Panc1 (cell line): ENCODE measurements around the gene ARPP21. TPM values are rescaled to one million over a fixed set of nuclear protein-coding genes. Genes with fewer than 3 reads are reported as not detected.

Source experiments
- ATAC-seq: fragments of 200-7000 bp; cut with Tn5 transposase; 2 replicates; pipeline ENCODE4 v1.9.1; 2020; ENCODE audit warnings: mild to moderate bottlenecking, moderate library complexity
- BruUV-seq: library from RNA; stranded (reverse); fragments of 400-500 nt; replicated peaks from 2 replicates; lab custom pipeline; 2021; lab: Mats Ljungman, UMichigan
- CTCF ChIA-PET: fragments of 300-600 bp; sonication (Branson Sonifier 250); formaldehyde crosslinking; loops from one replicate; lab custom pipeline; 2022; ENCODE audit warnings: antibody characterized with exemption; lab: Charles Lee
- POLR2A ChIA-PET: fragments of 300-600 bp; sonication (Branson Sonifier 250); formaldehyde crosslinking; loops from one replicate; lab custom pipeline; 2022; ENCODE audit warnings: antibody characterized with exemption; lab: Charles Lee
- DNase-seq: peaks from one replicate; pipeline ENCODE4 v3.0.0-alpha.2; 2010; ENCODE audit warnings: low read depth, low spot score
- H3K27ac ChIP-seq: 2 replicates; pipeline ENCODE4 v1.5.1; 2011; ENCODE audit warnings: mild to moderate bottlenecking, low read length, inconsistent platforms
- H3K27me3 ChIP-seq: fragments of 200-500 bp; sonication (Bioruptor generic); 2 replicates; pipeline ENCODE4 v1.6.0; 2014; ENCODE audit warnings: low read length, inconsistent platforms; ENCODE audit not compliant: control insufficient read depth, insufficient read depth
- H3K36me3 ChIP-seq: fragments of 200-500 bp; sonication (Bioruptor generic); 2 replicates; pipeline ENCODE4 v1.5.1; 2014; ENCODE audit warnings: inconsistent platforms, mild to moderate bottlenecking, low read length, moderate library complexity; ENCODE audit not compliant: control insufficient read depth, insufficient read depth
- H3K4me1 ChIP-seq: 2 replicates; pipeline ENCODE4 v1.5.1; 2011; ENCODE audit warnings: inconsistent platforms, mild to moderate bottlenecking, low read length, moderate library complexity; ENCODE audit not compliant: control insufficient read depth, insufficient read depth
- H3K4me3 ChIP-seq, 2 experiments: 2 replicates each; pipeline ENCODE4 v1.5.1; 2011 to 2012; ENCODE audit warnings: low read depth in 2 of 2, low read length in 2 of 2, mild to moderate bottlenecking in 2 of 2, inconsistent platforms in 1 of 2, moderate library complexity in 1 of 2
- H3K9me3 ChIP-seq: fragments of 200-500 bp; sonication (Bioruptor generic); 2 replicates; pipeline ENCODE4 v1.5.1; 2014; ENCODE audit warnings: low read depth, mild to moderate bottlenecking, inconsistent platforms, low read length, moderate library complexity; ENCODE audit not compliant: control insufficient read depth, insufficient read depth
- POLR2AphosphoS5 ChIP-seq: IDR thresholded peaks from 2 replicates; pipeline ENCODE4 v1.6.1; 2012; ENCODE audit warnings: mild to moderate bottlenecking, low read depth, low read length, moderate library complexity
- SIN3A ChIP-seq: IDR thresholded peaks from 2 replicates; pipeline ENCODE4 v1.6.1; 2012; ENCODE audit warnings: low read depth, mild to moderate bottlenecking, low read length, moderate library complexity, borderline replicate concordance; ENCODE audit not compliant: insufficient read depth
- TCF7L2 ChIP-seq: IDR thresholded peaks from 2 replicates; pipeline ENCODE4 v1.6.1; 2011; ENCODE audit warnings: mild to moderate bottlenecking, low read depth, low read length, inconsistent platforms
- in situ Hi-C: cut with HindIII; loops from 2 replicates; pipeline ENCODE4 v1.10.0; 2016; ENCODE audit warnings: low sequenced_read_pairs, low pct_unique_long_range_greater_than_20kb
- intact Hi-C: fragments of 100-400 bp; cut with micrococcal nuclease; formaldehyde crosslinking; loops from one replicate; pipeline ENCODE4 v1.10.0; 2022; ENCODE audit not compliant: unreplicated experiment
- total RNA-seq: library from RNA; stranded (reverse); gene quantifications from one replicate; pipeline ENCODE4 v1.2.1, GENCODE V29; 2021; ENCODE audit not compliant: unreplicated experiment
- TF ChIP-seq, protein P1 (sequence below), 2 experiments: IDR thresholded peaks; 2 replicates each; pipeline ENCODE4 v1.6.1; 2011 to 2012; ENCODE audit warnings: low read depth in 2 of 2, control low read depth in 1 of 2, low read length in 1 of 2, mild to moderate bottlenecking in 1 of 2, moderate library complexity in 1 of 2; ENCODE audit not compliant: insufficient read depth in 1 of 2
- TF ChIP-seq, protein P2 (sequence below): fragments of 450-650 bp; IDR thresholded peaks from 2 replicates; pipeline ENCODE4 v1.5.1; 2017; ENCODE audit warnings: mild to moderate bottlenecking

ARPP21 gene
- total RNA-seq, 1 experiment from 2014 or later, result not detected

DNA sequence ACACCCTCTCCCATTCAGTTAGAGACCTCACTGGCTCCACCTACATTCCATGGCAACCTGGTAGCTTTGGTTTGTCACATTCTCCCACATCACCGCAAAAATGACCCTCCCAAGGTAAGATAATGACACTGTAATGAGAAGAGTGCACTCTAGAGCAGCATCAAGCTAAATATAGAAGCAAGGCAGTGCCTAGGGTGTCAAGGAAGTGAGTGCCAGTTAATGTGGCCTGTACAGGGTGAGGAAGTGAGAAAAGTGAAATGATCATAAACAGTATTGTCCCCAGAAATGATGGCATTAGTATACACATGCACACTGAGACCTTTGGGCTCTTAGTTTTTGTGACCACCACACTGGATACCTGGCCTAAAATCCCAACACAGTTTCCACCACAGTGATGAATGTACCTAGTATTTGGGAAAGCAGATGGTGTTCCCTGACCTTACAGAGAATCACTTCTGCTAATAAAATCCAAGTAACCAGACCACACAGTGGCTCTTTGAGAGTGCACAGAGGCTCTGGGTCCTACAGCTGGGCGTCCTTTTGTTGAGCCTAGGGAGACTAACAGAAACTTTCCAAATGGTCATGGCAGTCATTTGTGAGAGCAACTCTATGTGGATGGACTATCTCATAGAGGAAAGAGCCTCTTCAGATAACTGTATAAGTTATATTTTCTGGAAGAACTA is 106.6 kb downstream of the ARPP21 start:
- H3K9me3 ChIP-seq, result no peaks in the 10 kb centered on the region
- ATAC-seq (no peak), DNase-seq (no peak)
- POLR2A ChIA-PET, result no interaction called here
- H3K4me1 ChIP-seq, result no peaks in the 10 kb centered on the region
- no peaks in the 10 kb centered on the region for H3K27me3 ChIP-seq
- in situ Hi-C loops (no loop called here), intact Hi-C loops (no loop called here)
- no peaks in the 10 kb centered on the region for H3K36me3 ChIP-seq
- H3K27ac ChIP-seq, result no peak overlapping the region
- no peak for TF ChIP-seq TCF7L2
- TF ChIP-seq SIN3A, result no peak
- no TSS peak for BruUV-seq
- no peak overlapping the region for H3K4me3 ChIP-seq
- CTCF ChIA-PET, result no interaction called here

DNA sequence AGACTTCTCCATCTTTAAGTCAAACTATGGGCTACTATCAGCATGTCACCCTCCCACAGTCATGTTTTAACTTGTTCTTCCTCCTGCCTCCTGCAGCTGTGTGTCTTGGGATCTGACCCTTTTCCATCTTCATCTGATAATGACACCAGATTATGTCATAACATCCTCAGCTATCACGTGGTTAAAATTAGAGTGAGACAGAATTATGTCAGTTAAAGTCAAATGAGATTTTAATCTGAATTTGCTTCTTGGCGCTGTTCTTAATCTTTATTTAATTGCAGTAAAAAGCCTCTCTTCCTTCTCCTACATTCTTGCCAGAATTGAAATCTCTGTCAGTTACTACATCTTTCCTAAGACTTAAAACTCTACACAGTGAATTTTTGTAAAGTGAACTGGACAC is 107.2 kb downstream of the ARPP21 start:
- in situ Hi-C loops (no loop called here), intact Hi-C loops (no loop called here)
- Histone ChIP-seq H3K9me3 (no peaks in the 10 kb centered on the region), H3K4me1 (no peaks in the 10 kb centered on the region), H3K4me3 (no peak overlapping the region), H3K27me3 (no peaks in the 10 kb centered on the region), H3K27ac (no peak overlapping the region), H3K36me3 (no peaks in the 10 kb centered on the region)
- TF ChIP-seq SIN3A (no peak), TCF7L2 (no peak), POLR2AphosphoS5 (no peak)
- TF ChIP-seq, protein P1, sequence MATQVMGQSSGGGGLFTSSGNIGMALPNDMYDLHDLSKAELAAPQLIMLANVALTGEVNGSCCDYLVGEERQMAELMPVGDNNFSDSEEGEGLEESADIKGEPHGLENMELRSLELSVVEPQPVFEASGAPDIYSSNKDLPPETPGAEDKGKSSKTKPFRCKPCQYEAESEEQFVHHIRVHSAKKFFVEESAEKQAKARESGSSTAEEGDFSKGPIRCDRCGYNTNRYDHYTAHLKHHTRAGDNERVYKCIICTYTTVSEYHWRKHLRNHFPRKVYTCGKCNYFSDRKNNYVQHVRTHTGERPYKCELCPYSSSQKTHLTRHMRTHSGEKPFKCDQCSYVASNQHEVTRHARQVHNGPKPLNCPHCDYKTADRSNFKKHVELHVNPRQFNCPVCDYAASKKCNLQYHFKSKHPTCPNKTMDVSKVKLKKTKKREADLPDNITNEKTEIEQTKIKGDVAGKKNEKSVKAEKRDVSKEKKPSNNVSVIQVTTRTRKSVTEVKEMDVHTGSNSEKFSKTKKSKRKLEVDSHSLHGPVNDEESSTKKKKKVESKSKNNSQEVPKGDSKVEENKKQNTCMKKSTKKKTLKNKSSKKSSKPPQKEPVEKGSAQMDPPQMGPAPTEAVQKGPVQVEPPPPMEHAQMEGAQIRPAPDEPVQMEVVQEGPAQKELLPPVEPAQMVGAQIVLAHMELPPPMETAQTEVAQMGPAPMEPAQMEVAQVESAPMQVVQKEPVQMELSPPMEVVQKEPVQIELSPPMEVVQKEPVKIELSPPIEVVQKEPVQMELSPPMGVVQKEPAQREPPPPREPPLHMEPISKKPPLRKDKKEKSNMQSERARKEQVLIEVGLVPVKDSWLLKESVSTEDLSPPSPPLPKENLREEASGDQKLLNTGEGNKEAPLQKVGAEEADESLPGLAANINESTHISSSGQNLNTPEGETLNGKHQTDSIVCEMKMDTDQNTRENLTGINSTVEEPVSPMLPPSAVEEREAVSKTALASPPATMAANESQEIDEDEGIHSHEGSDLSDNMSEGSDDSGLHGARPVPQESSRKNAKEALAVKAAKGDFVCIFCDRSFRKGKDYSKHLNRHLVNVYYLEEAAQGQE (IDR thresholded peaks at IDR 0.05; ENCODE audit: insufficient read depth in 1 of 2, low read depth in 2 of 2, low read length in 1 of 2), result no peak
- TF ChIP-seq, protein P2, sequence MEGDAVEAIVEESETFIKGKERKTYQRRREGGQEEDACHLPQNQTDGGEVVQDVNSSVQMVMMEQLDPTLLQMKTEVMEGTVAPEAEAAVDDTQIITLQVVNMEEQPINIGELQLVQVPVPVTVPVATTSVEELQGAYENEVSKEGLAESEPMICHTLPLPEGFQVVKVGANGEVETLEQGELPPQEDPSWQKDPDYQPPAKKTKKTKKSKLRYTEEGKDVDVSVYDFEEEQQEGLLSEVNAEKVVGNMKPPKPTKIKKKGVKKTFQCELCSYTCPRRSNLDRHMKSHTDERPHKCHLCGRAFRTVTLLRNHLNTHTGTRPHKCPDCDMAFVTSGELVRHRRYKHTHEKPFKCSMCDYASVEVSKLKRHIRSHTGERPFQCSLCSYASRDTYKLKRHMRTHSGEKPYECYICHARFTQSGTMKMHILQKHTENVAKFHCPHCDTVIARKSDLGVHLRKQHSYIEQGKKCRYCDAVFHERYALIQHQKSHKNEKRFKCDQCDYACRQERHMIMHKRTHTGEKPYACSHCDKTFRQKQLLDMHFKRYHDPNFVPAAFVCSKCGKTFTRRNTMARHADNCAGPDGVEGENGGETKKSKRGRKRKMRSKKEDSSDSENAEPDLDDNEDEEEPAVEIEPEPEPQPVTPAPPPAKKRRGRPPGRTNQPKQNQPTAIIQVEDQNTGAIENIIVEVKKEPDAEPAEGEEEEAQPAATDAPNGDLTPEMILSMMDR, result no peak
- no TSS peak for BruUV-seq
- POLR2A ChIA-PET, result no interaction called here
- CTCF ChIA-PET, result no interaction called here
- ATAC-seq (no peak), DNase-seq (no peak)

DNA sequence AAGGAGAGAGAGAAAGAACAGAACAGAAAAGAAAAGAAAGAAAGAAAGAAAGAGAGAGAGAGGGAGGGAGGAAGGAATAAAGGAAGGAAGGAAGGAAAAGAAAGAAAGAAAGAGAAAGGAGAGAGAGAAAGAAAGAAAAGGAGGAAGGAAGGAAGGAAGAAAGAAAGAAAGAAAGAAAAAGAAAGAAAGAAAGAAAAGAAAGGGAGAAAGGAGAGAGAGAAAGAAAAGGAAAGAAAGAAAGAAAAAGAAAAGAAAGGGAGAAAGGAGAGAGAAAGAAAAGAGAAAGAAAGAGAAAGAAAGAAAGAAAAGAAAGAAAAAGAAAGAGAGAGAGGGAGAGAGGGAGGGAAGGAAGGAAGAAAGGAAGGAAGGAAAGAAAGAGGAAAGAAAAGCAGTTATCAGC is 108.8 kb downstream of the ARPP21 start:
- intact Hi-C loops, result no loop called here
- BruUV-seq, result no TSS peak

More for the DNA sequence above, 108.8 kb downstream of the ARPP21 start:
- Histone ChIP-seq H3K27ac (no peak overlapping the region), H3K4me3 (no peak overlapping the region), H3K4me1 (no peaks in the 10 kb centered on the region), H3K9me3 (no peaks in the 10 kb centered on the region), H3K36me3 (no peaks in the 10 kb centered on the region), H3K27me3 (no peaks in the 10 kb centered on the region)
- CTCF ChIA-PET, result no interaction called here
- no peak for ATAC-seq
- TF ChIP-seq, protein P1 (IDR thresholded peaks at IDR 0.05; ENCODE audit: insufficient read depth in 1 of 2, low read depth in 2 of 2, low read length in 1 of 2), result no peak
- TF ChIP-seq TCF7L2 (no peak), POLR2AphosphoS5 (no peak), SIN3A (no peak)
- TF ChIP-seq, protein P2, result no peak
- POLR2A ChIA-PET, result no interaction called here
- DNase-seq, result no peak
- in situ Hi-C loops, result no loop called here
